Measurements from ENCODE around the gene CSNK1G1.
A peak's percentile ranks its signal among the peaks of the same experiment; 100 is the strongest.
"Not testable (repeated sequence)": the region's sequence is repeated elsewhere in the genome, so short reads cannot be mapped to it uniquely, and the experiment has no call there.

Gene CSNK1G1

GRCh38 chr15:64355944-64356709, at the start of gene CSNK1G1:
TSS of gene CSNK1G1 (minus strand) at chr15:64356173. CDS start at chr15:64300499, 55,674 bp downstream.
- DNase-seq (ENCODE audit: low read depth in 2 of 2), result peak; percentile 91 to 93

GRCh38 chr15:64400583-64400982, 44.6 kb upstream of the CSNK1G1 start:
- no peak for DNase-seq (ENCODE audit: low read depth in 2 of 2)

- DNase-seq (ENCODE audit: low read depth in 2 of 2), result no peak
These were observed 42.6 kb upstream of the CSNK1G1 start for GRCh38 chr15:64398575-64398974.

- no peak for DNase-seq (ENCODE audit: low read depth in 2 of 2)
These were observed 40.8 kb upstream of the CSNK1G1 start for GRCh38 chr15:64396789-64397188.

- DNase-seq (ENCODE audit: low read depth in 2 of 2), result not testable (repeated sequence)
These were observed 36.5 kb upstream of the CSNK1G1 start for GRCh38 chr15:64392471-64392870.

GRCh38 chr15:64389036-64389435, 33.1 kb upstream of the CSNK1G1 start:
- no peak for DNase-seq (ENCODE audit: low read depth in 2 of 2)

GRCh38 chr15:64387562-64388168, 31.7 kb upstream of the CSNK1G1 start, which contains the start of gene TRIP4:
TSS of gene TRIP4 (plus strand) at chr15:64387836. CDS start at chr15:64387864, 28 bp downstream.
- peak; percentile 91 to 94 for DNase-seq (ENCODE audit: low read depth in 2 of 2)

- no peak for DNase-seq (ENCODE audit: low read depth in 2 of 2)
These were observed 30.3 kb upstream of the CSNK1G1 start for GRCh38 chr15:64386291-64386690.

- DNase-seq (ENCODE audit: low read depth in 2 of 2), result no peak
These were observed 27.8 kb upstream of the CSNK1G1 start for GRCh38 chr15:64383760-64384159.

GRCh38 chr15:64381000-64381751, 25.2 kb upstream of the CSNK1G1 start, which contains the start of gene PCLAF:
TSS of gene PCLAF (minus strand) at chr15:64381441. CDS start at chr15:64381371, 70 bp downstream.
- DNase-seq (ENCODE audit: low read depth in 2 of 2), result peak; percentile 85 to 87

GRCh38 chr15:64380130-64380870, 24.3 kb upstream of the CSNK1G1 start:
- DNase-seq (ENCODE audit: low read depth in 2 of 2), result not testable (repeated sequence)

- DNase-seq (ENCODE audit: low read depth in 2 of 2), result no peak
These were observed 23.4 kb upstream of the CSNK1G1 start for GRCh38 chr15:64379216-64379960.

- no peak for DNase-seq (ENCODE audit: low read depth in 2 of 2)
These were observed 17.4 kb upstream of the CSNK1G1 start for GRCh38 chr15:64373360-64373759.

- DNase-seq (ENCODE audit: low read depth in 2 of 2), result not testable (repeated sequence)
These were observed 15.4 kb upstream of the CSNK1G1 start for GRCh38 chr15:64371383-64371782.

GRCh38 chr15:64369078-64369607, 13.2 kb upstream of the CSNK1G1 start:
- DNase-seq (ENCODE audit: low read depth in 2 of 2), result no peak

- no peak for DNase-seq (ENCODE audit: low read depth in 2 of 2)
These were observed 5.3 kb upstream of the CSNK1G1 start for GRCh38 chr15:64361259-64361658.

GRCh38 chr15:64356710-64357040, 702 bp upstream of the CSNK1G1 start:
- DNase-seq (ENCODE audit: low read depth in 2 of 2), result no peak

- peak in 1 of 2 donors; percentile 58 for DNase-seq (ENCODE audit: low read depth in 2 of 2)
These were observed 527 bp downstream of the CSNK1G1 start for GRCh38 chr15:64355348-64355943.

- no peak for DNase-seq (ENCODE audit: low read depth in 2 of 2)
These were observed 1.2 kb downstream of the CSNK1G1 start for GRCh38 chr15:64354688-64355344.

- no peak for DNase-seq (ENCODE audit: low read depth in 2 of 2)
These were observed 4.7 kb downstream of the CSNK1G1 start for GRCh38 chr15:64351265-64351664.

Data from stimulated activated CD8-positive, alpha-beta memory T cell treated with anti-CD3 and anti-CD28 coated beads, Interleukin-7, amount 100 ng/mL, for 4 hours (primary cell).